Measurements from ENCODE around the gene FYB1.

GRCh38 chr5:39178861-39179260 is 40.5 kb downstream of the FYB1 start:
- TF ChIP-seq POLR2A (IDR thresholded peaks at IDR 0.05) = no peak
- no peak for TF ChIP-seq CTCF (IDR thresholded peaks at IDR 0.05)

Measured in heart left ventricle (tissue), 13 donors.